Measurements from ENCODE around the gene DKK3.

DKK3 gene

DNA sequence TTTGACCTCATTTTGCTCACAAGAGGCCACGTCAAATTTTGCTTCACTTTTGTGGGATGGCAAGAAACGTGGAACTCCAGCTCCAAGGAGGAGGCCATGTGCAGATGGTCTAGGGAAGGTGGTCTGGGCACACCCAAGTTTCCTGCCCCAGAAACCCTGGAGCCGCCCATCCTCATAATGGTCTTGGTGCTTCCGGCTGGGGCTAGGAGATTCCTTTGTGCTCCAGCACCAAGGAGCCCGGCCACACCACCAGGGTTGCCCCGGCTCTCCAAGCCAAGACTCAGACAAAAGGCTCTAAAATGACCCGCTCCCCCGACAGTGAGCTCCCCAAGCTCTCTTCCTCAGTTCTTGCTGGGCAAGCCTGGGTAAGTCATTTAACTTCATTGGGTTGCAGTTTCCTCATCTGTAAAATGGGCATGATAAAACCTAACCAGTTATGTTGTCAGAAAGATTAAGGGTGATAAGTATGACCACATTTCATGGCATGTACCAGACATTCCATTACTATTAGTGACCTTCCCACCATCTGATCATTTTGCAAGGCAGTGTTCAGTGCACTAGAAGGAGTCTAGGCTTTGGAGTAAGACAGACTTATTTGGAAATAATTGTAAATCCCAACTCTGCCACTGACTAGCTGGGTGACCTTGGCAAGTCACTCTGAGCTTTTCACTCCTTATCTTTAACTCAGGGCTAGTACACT lies 23.3 kb downstream of the DKK3 start:
- DNase-seq (ENCODE audit: extremely low read depth in 1 of 2, low read depth in 1 of 2): no peak

DNA sequence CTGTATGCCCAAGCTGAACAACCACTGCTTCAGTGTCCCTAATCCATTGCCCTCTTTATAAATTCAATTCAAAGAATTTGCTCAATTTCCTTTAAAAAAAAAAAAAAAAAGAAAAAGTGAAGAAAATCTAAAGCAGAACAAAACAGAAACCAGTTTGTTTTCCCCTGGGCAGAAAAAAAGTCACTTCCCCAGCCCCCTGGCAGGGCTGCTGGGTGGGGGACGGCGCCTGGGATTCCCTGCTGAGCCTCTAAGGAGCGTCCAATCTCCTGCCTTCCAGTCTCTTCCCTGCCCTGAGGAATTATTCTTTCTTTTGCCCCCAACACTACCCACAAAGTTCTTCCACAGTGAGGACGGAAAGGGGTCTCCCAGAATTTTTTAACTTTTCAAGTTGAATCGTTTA lies 23.9 kb downstream of the DKK3 start:
- DNase-seq (ENCODE audit: extremely low read depth in 1 of 2, low read depth in 1 of 2): no peak

DNA sequence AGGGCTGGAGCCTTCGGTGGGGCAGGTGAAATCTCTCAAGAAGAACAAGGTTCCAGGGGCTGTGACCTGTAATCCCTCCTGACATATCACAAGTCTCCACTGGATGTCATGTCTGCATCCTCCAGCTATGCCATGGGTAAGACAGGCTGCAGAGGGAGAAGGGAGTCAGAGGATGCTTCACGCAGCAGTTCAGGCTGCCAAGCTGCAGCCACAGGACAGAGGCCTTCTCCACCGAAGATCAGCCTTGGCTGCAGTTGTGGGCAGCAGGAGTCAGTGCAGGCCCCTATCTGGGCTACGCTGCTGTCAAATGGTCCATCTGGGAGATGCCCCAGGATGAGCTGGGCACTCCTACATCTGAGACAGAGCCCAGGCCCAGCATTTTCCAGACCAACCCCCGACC lies 25.0 kb downstream of the DKK3 start:
- no peak for DNase-seq (ENCODE audit: extremely low read depth in 1 of 2, low read depth in 1 of 2)

DNA sequence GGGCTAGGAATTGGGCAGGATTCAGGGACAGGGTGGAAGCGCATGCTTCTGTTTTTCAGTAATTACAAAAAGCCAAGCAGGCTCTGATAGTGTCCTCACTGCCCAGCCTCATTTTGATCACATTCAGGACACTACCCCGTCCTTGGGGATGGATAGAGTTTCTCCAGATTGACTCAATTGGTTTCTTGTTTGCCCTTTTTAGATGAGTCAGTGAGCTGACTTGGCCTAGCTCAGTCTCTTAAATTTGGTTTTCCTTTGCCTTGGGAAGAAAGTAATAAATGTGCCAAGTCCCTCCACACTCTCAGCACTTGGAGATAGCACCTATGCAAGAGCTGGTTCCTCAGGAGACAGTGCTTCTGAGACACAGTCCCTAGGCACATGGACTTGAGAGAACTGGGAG lies 25.5 kb downstream of the DKK3 start:
- no peak for DNase-seq (ENCODE audit: extremely low read depth in 1 of 2, low read depth in 1 of 2)

DNA sequence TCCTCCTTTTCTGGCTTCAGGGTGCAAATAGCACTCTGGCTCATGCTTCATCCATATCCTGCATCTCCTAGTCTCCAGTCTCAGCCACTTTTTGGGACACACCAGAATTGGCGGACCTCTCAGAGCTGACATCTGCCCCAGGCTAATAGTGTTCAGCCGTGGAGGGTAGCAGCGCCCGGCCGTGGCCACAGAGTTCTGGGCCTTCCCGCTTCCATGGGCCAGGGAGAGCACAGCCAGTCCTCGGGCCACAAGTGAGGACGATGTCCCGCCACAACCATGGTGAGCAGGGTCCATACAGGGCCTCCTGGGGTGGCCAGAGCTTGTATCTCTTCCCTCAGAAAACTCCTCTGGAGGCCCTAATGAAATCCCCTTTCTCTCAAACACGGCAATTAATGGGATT lies 26.0 kb downstream of the DKK3 start:
- DNase-seq (ENCODE audit: extremely low read depth in 1 of 2, low read depth in 1 of 2): no peak

DNA sequence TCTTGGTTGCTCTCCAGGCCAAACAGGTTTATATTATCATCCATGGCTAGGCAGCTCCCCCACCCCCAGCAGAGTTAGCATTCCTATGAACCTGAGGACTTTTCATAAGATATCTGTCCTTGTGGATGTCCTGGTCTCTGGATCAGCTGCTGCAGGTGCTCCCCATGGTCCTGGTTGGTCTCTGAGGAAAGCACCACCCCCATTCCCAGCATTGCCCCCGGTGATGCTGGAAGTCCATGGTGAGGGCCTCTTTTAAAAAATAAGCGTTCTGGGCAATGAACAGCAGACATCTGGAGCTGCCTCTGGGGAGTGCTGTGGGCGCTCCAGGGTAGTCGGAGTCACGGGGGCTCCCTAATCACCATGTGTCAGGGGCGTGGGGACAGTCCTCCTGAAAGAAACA lies 26.6 kb downstream of the DKK3 start:
- DNase-seq (ENCODE audit: extremely low read depth in 1 of 2, low read depth in 1 of 2): no peak

DNA sequence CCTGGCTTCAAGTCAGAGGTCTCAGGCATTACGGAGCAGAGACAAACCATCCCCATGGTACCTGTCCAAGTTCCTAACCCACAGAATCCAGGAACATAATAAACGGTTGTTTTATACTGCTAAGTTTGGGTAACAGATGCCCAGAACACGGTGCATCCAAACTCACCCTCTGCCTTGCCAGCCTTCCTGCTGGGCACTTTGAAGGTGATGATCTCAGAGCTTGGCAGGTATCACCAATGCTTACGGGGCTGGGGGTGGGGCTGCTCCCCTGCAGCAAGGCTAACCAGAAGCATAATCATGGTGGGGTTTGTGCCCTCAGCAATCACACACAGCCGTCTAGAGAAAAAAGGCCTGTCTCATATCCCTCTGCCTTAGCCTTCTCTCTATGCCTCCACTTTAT lies 27.1 kb downstream of the DKK3 start:
- no peak for DNase-seq (ENCODE audit: extremely low read depth in 1 of 2, low read depth in 1 of 2)

DNA sequence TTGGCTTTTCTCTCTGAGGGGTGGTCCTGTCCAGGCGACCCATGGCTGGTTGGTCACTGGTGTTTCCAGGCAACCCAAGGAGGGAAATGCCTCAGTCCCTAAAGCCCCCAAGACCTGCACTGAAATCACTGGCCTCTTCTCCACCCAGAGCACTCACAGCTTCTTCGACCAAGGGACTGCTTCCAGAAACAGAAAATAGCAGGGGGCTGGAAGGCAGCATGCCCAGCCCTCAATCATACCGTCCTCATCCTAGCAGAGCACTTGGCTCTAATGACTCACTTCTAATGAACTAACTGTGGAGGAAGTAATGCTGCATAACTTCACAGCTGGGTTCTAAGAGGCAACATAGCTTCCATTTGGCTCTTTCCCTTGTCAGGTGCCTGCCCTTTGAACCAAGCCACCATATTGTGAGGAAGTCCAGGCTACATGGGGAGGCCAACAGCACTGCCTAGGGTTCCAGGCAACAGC lies 27.6 kb downstream of the DKK3 start:
- DNase-seq (ENCODE audit: extremely low read depth in 1 of 2, low read depth in 1 of 2): no peak

DNA sequence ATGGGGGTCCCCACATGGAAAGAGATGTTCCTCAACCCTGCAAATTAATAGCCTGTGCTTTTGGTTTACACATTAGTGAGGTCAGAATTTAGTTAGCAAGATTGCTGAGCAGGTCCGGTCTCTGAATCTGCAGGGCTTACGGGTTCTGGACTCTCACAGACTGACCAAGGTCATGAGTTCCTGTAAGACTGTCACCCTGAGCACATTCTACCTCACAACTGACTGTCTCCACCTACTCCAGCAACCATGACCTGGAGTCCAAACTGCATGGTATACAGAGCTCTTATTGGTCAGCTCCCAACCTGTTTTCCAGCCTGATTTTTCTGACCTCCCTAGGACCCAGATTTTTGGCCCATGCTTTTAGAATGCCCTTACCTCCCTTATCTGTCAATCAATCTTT lies 28.2 kb downstream of the DKK3 start:
- no peak for DNase-seq (ENCODE audit: extremely low read depth in 1 of 2, low read depth in 1 of 2)

DNA sequence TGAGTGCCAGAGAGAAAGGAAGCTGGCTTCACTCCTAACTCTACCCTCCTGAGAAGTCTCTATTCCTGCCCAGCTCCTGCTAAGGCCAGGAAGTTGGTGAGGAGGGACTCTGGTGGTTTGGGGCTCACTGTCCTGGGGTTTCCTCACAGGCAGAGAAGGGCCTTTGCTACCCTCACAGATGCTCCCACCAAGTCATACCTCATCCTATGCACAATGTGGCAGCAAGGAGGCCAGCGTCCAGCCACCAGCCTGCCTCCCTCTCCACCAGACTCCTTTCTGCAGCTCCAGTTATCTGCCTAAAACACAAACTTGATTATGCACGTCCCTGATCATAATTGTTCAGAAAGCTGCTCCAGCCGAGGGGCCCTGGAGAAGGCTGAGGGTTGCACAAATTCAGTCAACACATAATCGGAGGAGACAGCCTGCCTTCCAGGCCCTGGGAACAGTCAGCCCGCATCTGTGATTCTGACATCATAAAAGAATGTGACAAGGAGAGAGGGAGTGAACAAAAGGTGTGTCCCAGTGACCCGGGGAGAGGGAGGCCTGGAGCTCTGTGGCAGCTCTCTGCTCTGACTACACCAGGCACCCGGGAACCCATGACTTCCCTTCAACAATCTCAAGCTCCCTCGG lies 28.8 kb downstream of the DKK3 start:
- no peak for DNase-seq (ENCODE audit: extremely low read depth in 1 of 2, low read depth in 1 of 2)

DNA sequence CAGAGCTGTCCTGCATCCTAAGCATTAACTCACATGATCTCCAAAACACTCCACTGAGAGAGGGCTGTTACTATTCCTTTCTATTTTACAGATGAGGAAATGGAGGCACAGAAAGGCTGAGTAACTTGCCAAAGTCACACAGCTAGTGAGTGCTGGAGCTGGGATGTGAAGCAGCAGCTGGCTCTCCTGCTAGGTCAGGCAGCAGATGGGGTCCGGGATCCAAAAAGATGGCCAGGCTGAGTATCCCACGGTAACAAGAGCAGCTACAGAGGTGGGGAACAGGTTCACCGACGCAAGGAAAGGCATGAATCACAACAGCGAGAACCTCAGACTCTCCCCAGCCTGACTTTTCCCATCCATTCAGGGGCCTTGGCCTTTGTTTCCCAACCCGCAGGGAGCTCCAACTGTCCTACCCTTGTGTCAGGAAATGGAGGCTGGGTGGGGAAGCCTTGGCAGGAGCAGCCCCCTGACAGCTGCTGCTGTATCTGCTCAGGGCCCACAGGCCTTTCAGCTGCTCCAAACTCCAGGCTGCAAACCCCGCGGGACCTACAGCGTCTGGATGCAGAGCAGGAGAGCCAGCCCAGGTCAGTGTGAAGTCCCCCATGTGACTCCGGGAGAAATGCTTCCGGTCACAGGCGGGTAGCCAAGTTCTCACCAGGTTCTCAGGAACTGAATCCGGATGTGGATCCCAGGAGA lies 29.5 kb downstream of the DKK3 start:
- no peak for DNase-seq (ENCODE audit: extremely low read depth in 1 of 2, low read depth in 1 of 2)

DNA sequence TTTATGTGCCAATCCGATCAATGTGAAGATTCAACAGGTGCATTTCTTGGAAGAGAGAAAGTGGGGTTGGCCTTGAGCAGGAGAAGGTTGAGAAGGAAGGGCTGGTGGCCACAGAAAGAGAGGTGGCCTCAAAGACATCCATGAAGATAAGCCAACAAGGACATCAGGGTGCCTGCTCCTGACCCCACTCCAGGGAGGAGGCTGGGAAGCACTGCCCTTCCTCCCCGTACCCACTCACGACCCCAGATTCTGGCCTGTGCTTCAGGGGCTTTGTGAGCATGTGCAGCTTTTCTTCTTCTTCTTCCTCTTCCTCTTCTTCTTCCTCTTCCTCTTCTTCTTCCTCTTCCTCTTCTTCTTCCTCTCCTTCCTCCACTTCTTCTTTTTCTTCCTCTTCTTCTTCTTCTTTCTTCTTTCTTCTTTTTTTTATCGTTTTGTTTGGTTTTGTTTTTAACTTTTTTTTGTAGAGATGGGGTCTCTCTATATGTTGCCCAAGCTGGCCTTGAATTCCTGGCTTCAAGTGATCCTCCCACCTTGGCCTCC lies 30.3 kb downstream of the DKK3 start:
- no peak for DNase-seq (ENCODE audit: extremely low read depth in 1 of 2, low read depth in 1 of 2)

DNA sequence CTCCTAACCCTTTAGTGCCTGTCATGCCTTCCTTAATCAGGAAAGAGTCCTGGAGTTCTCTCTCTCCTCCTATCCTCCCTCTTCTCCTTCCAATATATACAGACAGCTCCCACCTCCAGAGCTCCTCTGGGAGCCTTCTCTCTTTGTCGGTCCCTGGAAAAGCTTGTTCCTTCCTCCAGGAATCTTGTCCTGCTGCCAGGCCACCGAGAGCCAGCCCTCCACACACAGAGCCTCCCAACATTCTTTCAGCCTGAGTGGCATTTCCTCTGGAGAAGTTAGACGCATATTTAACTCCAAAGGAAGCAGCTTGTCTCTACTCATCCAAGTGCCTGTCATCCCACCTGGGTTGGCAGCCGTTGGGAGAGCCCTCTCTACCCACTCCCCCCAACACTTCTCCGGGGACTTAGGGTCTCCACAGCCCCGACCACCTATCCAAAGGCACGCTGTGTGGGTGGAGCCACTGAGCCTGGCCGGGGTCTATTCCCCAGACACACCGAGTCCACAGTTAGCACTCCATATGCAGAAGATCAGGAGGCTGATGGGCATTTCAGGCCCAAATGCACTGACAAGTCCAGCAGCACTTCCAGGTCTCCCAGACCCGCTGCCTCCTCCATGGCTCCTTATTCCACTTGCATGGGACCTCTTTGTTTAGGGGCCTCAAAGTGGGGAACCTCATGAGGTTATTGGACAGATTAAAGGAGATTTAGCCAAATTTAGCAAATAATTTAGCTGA lies 31.1 kb downstream of the DKK3 start:
- no peak for DNase-seq (ENCODE audit: extremely low read depth in 1 of 2, low read depth in 1 of 2)

DNA sequence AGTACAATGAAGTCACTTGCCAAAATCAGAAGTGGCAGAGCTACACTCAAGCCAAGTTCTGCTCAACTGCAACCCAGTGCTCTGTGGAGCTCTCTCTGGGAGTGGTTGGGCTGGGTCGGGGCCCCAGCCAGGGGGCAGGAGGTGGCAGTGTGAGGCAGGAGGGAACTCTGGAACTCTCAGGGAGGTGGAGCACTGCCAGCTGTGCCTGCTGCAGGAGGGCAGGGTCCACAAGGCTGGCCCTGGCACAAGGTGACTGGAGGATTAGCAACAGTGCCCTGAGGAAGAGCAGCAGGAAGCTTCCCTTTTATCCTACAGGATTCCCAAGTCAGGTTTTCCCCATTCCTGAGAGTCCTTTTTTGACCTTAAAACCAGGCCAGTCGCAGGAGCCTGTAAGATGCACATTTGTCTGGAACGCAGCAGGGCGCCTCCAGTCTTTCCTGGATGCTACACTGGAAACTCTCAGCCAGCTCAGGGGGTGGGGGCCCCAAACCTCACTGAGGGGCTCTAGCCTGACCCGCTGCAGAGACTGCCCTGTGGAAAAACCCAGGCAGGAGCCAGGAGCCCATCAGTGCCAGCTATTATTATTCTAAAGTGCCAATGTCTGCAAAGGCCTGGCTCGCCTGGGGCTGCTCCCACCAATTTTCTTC lies 31.8 kb downstream of the DKK3 start:
- no peak for DNase-seq (ENCODE audit: extremely low read depth in 1 of 2, low read depth in 1 of 2)

DNA sequence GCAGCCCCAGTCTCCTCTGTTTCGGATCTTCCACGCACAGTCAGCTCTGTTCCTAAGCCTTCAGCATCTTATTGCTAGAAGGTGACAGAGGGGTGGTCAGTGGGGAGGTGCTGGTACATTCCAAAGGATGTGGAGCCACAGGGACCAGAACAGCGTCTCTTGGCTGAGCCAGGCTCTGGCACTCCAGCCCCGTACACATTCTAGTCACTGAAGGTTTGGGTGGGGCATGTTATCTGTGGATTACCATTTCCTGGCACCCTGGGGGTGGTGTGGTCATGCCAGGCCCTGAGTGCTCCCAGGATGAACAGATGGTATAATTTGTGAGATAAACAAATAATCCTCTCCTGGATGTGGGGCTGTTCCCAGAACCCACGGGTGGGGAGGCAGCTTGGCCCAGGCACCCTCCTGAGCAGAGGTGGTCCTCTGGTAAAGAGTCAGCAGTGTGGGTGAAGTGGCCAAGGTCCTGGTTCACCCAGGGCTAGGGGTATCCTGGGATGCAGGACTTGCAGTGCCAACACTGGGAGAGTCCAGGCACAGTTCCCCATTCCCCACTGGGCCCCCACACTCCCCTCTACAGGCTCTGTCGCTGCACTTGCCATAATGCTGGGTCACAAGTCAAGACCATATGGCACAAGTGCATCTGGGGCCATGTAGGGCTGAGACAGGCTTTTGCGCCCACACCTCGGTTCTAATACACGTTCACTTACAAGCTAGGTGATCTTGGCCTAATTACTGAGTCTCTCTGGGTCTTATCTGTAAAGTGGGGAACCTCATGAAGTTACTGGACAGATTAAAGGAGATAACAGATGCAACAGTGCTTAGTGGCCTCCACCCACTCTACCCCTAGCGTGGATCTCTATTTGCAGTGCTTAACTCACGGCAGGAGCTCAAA lies 33.0 kb downstream of the DKK3 start:
- DNase-seq (ENCODE audit: extremely low read depth in 1 of 2, low read depth in 1 of 2): no peak

DNA sequence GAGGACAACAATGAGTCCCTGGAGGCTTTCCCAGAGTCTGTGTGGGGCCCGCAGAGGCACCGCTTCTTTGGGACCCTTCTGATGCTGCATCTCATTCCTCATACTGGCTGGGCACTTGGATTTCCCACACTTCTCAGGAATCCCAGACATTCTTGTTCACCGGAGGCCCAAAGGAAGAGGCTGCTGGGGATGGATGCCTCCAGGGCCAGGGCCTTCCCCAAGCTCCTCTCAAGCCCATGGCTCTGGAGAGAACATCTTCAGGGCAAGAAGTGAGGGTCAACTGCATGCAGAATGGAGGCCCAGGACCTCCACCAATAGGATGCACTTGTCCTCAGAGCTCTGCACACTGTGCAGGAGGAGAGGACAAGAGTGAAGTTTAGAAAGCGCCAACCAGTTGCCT lies 34.6 kb downstream of the DKK3 start:
- no peak for DNase-seq (ENCODE audit: extremely low read depth in 1 of 2, low read depth in 1 of 2)

DNA sequence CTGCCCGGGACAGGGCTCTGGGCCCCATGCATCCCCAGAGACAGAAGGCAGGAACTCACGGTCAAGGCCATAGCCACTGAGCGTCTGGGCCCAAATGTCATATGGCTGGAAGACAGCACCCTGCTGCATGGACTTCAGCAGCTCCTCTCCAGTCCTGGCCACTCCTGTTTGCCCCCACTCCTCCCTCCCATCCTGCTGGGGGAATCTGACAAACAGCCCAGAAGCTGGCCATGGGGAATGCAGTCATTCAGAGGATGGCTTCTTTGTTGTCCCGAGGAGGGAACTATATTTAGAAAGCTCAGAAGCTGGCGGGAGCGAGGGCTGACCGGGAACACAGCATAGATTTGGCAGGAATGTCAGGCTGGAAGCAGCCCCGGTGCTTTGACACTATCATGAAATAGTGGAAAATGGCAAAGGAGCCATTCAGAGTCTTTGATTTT lies 35.0 kb downstream of the DKK3 start:
- DNase-seq (ENCODE audit: extremely low read depth in 1 of 2, low read depth in 1 of 2): no peak

DNA sequence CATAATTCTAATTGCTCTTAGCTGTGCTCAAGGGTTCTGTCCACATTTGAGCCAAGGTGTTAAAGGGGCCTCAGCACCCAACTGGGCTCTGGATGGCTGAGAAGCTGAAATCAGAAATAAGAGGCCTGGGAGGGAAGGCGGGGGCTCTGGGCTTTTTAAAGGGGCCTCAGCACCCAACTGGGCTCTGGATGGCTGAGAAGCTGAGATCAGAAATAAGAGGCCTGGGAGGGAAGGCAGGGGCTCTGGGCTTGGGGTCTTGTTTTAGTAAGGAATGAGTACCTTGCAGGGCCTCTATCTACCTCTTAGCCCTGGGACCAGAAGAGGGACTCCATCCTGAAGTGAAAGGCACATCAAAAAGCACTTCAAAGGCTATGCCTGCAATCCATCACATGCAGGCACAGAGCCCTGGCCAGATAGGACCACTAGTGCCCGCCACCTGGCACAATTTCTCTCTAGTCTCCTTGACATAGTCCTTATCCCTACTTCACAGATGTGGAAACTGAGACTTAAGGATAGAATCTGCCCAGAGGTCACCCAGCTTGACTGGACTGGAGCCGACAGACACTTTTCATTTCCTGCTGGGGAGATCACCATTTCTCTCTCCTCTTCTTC lies 35.6 kb downstream of the DKK3 start:
- no peak for DNase-seq (ENCODE audit: extremely low read depth in 1 of 2, low read depth in 1 of 2)

DNA sequence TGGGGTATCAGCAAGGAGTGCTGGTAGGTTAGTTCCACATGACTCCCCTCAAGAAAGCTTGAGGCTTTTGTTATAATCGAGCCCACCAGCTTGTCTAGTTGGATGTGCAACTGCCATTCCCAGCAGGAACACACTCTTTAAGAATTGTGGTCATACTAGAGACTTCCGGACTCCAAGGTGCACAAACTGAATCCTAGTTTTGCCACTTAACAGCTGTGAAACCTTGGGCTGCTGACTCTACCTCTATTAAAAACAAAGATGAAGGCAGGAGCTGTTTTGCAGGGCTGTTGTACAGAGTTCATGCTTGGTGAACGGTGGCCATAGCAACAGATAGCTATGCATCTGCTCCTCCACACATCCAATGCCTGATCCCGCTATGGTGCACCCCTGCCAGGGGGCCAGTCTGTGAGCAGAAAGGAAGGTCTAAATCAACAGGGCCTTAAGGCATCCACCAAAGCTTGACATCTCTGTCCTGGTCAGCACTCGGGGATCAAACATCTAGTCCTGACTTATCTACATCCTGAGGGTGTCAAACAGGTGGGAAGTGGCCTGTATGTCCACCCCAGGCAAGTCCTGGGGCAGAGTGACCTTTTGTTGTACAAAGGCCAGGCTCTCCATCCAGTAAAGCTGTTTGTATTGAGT lies 36.4 kb downstream of the DKK3 start:
- DNase-seq (ENCODE audit: extremely low read depth in 1 of 2, low read depth in 1 of 2): no peak
